IPS-20b (cell line): ENCODE measurements around the gene SLC12A4.
"Not testable (repeated sequence)": the region's sequence is repeated elsewhere in the genome, so short reads cannot be mapped to it uniquely, and the experiment has no call there.

Experiments used
- H3K27ac ChIP-seq: one replicate; pipeline ENCODE4 v1.5.1; 2013; ENCODE audit warnings: low read length
- H3K27me3 ChIP-seq: 2 replicates; pipeline ENCODE4 v1.6.1; 2013; ENCODE audit warnings: mild to moderate bottlenecking, low read length, inconsistent platforms; ENCODE audit not compliant: insufficient read depth
- H3K36me3 ChIP-seq: 2 replicates; pipeline ENCODE4 v1.6.1; 2013; ENCODE audit warnings: low read depth, mild to moderate bottlenecking, inconsistent platforms, low read length, moderate library complexity; ENCODE audit not compliant: insufficient read depth
- H3K4me1 ChIP-seq: 2 replicates; pipeline ENCODE4 v1.6.1; 2013; ENCODE audit warnings: mild to moderate bottlenecking, control low read depth, inconsistent platforms, low read length, moderate library complexity; ENCODE audit not compliant: insufficient read depth
- H3K4me3 ChIP-seq: 2 replicates; pipeline ENCODE4 v1.5.1; 2013; ENCODE audit warnings: mild to moderate bottlenecking, low read length, inconsistent platforms
- H3K9ac ChIP-seq: 2 replicates; pipeline ENCODE4 v1.6.1; 2013; ENCODE audit warnings: low read depth, mild to moderate bottlenecking, inconsistent platforms, low read length, moderate library complexity
- H3K9me3 ChIP-seq: 2 replicates; pipeline ENCODE4 v1.6.1; 2013; ENCODE audit warnings: mild to moderate bottlenecking, low read depth, low read length, inconsistent platforms; ENCODE audit not compliant: insufficient read depth

Gene SLC12A4

DNA sequence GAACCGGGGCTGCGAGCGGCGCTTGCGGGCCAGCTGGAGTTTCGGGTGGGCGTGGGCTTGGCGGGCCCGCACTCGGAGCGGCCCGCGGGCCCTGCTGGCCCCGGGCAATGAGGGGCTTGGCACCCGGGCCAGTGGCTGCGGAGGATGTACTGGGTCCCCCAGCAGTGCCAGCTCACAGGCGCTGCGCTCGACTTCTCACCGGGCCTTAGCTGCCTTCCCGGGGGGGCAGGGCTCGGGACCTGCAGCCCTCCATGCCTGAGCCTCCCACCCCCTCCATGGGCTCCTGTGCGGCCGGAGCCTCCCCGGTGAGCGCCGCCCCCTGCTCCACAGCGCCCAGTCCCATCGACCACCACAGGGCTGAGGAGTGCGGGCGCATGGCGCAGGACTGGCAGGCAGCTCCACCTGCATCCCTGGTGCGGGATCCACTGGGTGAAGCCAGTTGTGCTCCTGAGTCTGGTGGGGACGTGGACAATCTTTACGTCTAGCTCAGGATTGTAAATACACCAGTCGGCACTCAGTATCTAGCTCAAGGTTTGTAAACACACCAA is 29.9 kb upstream of the SLC12A4 start:
- H3K27ac ChIP-seq, H3K4me3 ChIP-seq, H3K9me3 ChIP-seq, H3K36me3 ChIP-seq, H3K4me1 ChIP-seq, H3K27me3 ChIP-seq, H3K9ac ChIP-seq: not testable (repeated sequence)

DNA sequence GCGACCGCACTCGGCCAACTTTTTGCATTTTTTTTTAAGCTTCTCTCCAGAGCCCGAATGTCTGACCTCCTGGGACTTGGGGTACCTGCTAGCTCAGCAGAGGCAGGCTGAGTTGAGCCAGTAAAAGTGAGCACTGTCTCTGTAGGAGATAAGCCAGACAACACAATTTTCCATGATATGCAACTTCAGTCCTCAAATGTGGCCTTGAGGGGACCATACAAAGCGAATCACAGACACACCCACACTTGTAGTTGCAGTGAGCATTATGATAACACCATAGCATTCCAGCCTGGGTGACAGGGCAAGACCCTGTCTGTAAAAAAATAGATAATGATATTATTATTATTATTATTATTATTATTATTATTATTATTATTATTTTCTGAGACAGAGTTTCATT is 28.2 kb upstream of the SLC12A4 start:
- Histone ChIP-seq H3K4me3 (no peak overlapping the region), H3K27ac (no peak overlapping the region), H3K9ac (no peak overlapping the region), H3K9me3 (no peaks in the 10 kb centered on the region), H3K27me3 (peaks cover 14% of the 10 kb centered on the region), H3K4me1 (no peaks in the 10 kb centered on the region), H3K36me3 (no peaks in the 10 kb centered on the region)

DNA sequence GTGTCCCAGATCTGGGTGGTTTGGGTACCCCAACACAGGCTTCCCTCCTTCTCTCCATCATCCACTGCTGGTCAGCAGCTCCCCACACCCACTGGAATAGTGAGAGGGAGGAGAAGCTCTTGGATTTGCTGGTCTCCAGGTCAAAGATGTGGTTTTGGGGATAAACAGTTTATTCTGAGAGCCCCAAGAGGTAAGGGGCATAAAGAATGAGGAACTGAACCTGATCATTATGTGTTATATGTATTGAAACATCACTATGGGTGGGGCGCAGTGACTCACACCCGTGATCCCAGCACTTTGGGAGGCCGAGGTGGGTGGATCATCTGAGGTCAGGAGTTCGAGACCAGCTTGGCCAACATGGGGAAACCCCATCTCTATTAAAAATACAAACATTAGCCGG is 27.0 kb upstream of the SLC12A4 start:
- no peaks in the 10 kb centered on the region for H3K4me1 ChIP-seq
- no peak overlapping the region for H3K9ac ChIP-seq
- H3K36me3 ChIP-seq = no peaks in the 10 kb centered on the region
- H3K9me3 ChIP-seq = no peaks in the 10 kb centered on the region
- H3K27me3 ChIP-seq = peaks cover 16% of the 10 kb centered on the region
- H3K4me3 ChIP-seq = no peak overlapping the region
- no peak overlapping the region for H3K27ac ChIP-seq

DNA sequence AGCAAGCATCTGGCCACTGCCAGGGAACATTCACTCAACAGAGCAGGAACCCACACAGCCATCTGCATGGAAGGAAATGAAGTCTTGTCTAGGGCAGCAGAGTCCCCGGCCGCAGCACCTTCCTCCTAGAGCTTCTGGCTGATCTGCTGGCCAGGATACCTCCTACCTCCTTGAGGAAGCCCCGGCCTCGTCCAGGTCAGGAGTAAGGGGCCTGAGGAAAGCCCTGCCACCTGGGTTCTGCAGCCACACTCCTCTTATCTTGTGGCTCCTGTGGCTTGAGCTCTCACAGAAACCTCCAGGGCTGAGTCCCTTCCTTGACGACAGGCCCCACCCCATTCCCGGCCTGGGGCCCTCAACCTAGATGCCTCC is 25.6 kb upstream of the SLC12A4 start:
- not testable (repeated sequence) for H3K9me3 ChIP-seq, H3K27ac ChIP-seq, H3K4me1 ChIP-seq, H3K4me3 ChIP-seq, H3K36me3 ChIP-seq, H3K9ac ChIP-seq
- H3K27me3 ChIP-seq = peaks cover 16% of the 10 kb centered on the region

DNA sequence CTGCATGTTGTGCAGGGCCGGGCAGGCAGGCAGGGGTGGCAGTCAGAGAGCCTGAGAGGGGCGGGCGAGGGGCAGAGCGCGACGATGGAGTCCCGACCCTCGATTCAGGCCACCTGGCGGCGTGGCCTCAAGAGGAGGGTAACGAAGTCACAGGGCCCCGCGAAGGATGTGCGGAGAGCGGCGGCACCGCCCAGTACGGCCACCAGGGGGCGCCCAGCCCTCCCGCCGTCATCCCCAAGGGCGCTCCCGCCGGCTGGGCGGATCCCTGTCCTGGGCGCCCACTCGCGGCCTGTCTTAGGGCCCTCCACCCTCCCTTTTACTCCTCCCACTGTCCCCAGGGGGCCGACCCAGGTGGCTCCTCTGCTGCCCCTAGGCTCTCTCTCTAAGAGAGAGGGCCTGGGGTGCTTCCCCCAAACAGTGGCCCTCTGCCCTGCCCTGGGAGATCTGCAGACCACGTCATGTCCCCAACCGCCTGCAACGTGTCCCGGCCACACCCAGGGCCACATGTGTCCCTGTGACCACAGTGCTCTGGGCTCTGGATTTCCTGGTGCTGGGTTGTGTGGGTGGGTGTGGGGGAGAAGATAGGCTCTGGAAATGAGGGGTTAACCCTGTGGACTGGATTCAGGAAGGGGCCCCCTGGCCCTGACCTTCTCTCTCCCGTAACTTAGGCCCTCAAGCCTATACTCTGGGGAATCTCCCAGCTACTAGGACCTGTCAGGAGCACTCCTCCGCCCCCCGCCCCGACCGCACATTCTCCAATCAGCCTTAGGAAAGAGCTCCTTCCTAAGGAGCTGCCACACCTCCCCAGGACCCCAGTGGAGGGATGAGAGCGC is 25.0 kb upstream of the SLC12A4 start:
- no peaks in the 10 kb centered on the region for H3K36me3 ChIP-seq

DNA sequence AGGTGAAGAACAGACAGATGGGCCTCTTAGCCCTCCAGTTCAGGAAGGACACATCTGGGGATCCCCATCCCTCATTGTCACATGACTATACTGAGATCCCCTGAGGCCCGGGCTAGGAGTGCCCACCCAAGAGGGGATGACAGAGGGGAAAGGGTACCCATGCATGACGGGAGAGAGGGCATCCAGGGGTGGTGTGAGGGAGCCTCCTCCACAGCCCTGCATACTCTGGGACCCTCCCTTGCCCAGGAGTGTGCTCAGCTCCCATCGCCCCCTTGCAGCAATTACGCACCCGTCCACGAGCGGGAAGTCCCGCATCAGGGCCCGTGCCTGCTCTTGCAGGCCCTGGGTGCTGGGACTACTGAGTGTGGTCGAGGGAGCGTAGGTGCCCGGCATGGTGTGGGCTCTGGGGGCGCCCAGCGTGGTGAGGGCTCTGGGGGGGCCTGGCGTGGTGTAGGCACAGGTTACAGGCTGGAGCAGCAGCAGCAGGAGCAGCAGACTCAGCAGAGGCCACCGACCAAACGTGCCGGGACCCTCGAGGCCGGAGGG is 24.3 kb upstream of the SLC12A4 start:
- Histone ChIP-seq H3K4me1 (no peaks in the 10 kb centered on the region), H3K36me3 (no peaks in the 10 kb centered on the region), H3K9ac (no peak overlapping the region), H3K27me3 (peaks cover 16% of the 10 kb centered on the region), H3K27ac (no peak overlapping the region), H3K9me3 (no peaks in the 10 kb centered on the region), H3K4me3 (no peak overlapping the region)

More for the DNA sequence above, 25.0 kb upstream of the SLC12A4 start:
- H3K4me3 ChIP-seq = no peak overlapping the region
- no peak overlapping the region for H3K9ac ChIP-seq
- H3K27me3 ChIP-seq = peaks cover 16% of the 10 kb centered on the region
- no peak overlapping the region for H3K27ac ChIP-seq
- no peaks in the 10 kb centered on the region for H3K9me3 ChIP-seq
- H3K4me1 ChIP-seq = no peaks in the 10 kb centered on the region

DNA sequence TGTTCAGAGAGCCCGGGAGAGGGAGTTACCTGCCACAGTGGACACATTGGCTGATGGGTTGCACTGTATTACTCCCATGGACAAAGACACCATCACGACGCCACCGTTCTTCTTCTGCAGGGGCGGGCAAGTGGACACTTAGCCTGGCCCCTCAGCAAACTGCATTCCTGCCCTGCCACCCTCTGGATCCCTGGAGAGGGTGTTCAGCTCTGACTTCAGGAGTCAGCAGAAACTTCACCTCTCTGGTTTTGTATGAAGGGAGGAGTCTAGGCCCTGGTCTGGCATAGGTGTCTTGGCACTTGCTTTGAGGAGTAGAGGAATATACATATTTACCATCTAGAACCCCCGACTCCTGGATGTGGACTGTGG is 21.6 kb upstream of the SLC12A4 start:
- no peaks in the 10 kb centered on the region for H3K9me3 ChIP-seq
- H3K9ac ChIP-seq = no peak overlapping the region
- no peak overlapping the region for H3K4me3 ChIP-seq
- H3K4me1 ChIP-seq = no peaks in the 10 kb centered on the region
- H3K27ac ChIP-seq = no peak overlapping the region
- H3K27me3 ChIP-seq = peaks cover 16% of the 10 kb centered on the region
- no peaks in the 10 kb centered on the region for H3K36me3 ChIP-seq

DNA sequence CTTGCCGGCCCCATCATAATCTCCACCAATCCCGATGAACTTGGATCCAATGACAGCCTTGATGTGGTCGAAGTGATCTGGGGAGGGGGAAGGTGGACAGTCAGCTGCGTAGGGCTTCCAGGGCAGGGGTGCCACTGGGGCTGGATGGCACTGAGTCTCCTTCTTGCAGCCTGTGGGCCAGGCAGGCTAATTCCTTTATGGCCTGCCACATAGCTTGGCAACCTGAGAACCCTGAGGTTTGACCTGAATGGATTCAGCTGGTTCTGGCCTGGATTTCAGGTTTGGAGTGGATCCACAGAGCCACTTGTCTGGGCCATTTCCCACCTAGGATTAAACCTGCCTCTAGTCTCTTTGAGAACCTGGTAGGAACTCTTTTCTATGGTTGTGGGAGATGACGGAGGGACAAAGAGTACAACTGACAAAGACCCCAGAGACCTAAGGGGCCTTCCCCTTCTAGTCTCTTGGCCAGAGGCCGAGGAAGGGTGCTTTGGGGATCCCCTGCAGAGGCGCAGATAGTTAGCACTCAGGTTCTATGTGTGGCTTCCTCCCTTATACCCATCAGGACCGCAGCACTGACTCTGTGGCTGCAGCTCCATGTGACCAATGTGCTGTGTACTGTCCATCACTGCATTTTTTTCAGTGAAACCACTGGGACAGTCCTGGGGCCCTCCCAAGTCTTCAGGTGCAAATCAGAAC is 21.0 kb upstream of the SLC12A4 start:
- Histone ChIP-seq H3K4me3 (no peak overlapping the region), H3K27me3 (peaks cover 16% of the 10 kb centered on the region), H3K9me3 (no peaks in the 10 kb centered on the region), H3K9ac (no peak overlapping the region), H3K4me1 (no peaks in the 10 kb centered on the region), H3K36me3 (no peaks in the 10 kb centered on the region), H3K27ac (no peak overlapping the region)

DNA sequence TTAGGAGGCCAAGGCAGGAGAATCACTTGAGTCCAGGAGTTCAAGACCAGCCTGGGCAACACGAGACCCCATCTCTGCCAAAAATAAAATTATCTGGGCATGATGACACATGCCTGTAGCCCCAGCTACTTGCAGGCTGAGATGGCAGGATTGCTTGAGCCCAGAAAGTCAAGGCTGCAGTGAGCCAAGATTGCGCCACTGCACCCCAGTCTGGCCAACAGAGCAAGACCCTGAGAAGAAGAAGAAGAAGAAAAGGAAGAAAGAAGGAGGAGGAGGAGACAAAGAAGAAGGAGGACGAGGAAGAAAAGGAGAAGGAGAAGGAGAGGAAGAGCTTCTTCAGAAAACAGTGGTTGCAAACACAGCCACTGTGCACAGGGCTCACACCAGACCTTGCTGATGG is 20.2 kb upstream of the SLC12A4 start:
- Histone ChIP-seq H3K27ac (no peak overlapping the region), H3K36me3 (no peaks in the 10 kb centered on the region), H3K4me3 (no peak overlapping the region), H3K27me3 (peaks cover 16% of the 10 kb centered on the region), H3K9ac (no peak overlapping the region), H3K4me1 (no peaks in the 10 kb centered on the region), H3K9me3 (no peaks in the 10 kb centered on the region)

DNA sequence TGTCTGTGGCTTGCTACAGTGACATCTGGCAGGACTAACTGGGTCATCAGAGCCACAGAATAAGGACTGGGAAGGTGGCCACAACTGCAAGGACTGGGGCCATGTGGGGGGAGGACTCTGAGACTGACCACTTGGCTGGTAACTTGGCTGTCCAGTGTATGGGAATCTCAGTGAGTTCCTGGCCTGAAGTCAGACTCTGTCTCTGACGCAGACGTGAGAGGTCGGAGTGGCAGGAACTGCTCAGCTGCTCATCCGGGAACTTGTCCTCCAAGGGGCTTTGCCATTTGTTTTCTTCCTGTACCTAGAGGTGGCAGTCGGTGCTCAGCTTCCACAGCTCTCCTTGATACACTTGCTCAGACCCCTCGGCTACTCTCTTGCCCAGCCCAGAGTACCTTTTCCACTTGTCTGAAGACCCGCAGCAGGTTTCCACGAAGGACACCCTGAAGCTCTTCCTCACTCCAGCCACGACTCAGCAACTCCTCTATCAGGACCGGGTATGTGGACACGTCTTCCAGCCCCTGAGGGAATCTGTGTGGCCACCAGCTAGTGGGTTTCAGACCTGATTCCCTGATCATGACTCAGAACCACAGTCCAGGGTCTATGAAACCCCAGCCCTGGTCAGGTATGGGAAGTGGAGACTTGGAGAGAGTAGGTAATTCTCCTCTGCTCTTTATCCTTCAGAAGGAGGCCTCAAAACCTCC is 19.2 kb upstream of the SLC12A4 start:
- Histone ChIP-seq H3K4me1 (no peaks in the 10 kb centered on the region), H3K27me3 (peaks cover 11% of the 10 kb centered on the region), H3K9ac (no peak overlapping the region), H3K27ac (no peak overlapping the region), H3K4me3 (no peak overlapping the region), H3K9me3 (no peaks in the 10 kb centered on the region), H3K36me3 (no peaks in the 10 kb centered on the region)

DNA sequence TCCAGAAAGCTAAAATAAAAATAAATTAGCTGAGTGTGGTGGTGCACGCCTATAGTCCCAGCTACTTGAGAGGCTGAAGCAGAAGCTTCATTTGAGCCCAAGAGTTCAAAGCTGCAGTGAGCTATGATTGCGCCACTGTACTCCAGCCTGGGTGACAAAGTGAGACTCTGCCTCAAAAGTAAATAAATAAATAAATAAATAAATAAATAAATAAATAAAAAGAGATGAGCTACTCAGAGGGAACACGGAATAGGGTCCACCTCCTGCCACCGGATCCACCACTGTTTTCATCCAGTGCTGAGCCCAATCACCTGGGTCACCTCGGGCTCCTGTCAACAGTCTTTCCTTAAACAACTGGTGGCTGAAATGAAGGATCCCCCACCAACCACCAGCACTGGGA is 18.5 kb upstream of the SLC12A4 start:
- no peaks in the 10 kb centered on the region for H3K36me3 ChIP-seq
- H3K9ac ChIP-seq = no peak overlapping the region
- no peaks in the 10 kb centered on the region for H3K4me1 ChIP-seq

More for the DNA sequence above, 18.5 kb upstream of the SLC12A4 start:
- Histone ChIP-seq H3K9me3 (no peaks in the 10 kb centered on the region), H3K27ac (no peak overlapping the region), H3K4me3 (no peak overlapping the region), H3K27me3 (peaks cover 5% of the 10 kb centered on the region)
